Neural cell (in vitro differentiated cells): ENCODE results near the gene CCNO. TPM values are rescaled to one million over a fixed set of nuclear protein-coding genes. Genes with fewer than 3 reads are reported as not detected.

Experiments
- H2AFZ ChIP-seq: fragments of 200-600, 300-800 bp; sonication (generic), shearing (Covaris generic); 2 replicates; pipeline ENCODE4 v1.6.0; 2014; ENCODE audit warnings: low read depth, mild to moderate bottlenecking, antibody characterized with exemption, low read length, moderate library complexity
- H3F3A ChIP-seq: fragments of 200-600 bp; shearing (Covaris generic); 2 replicates; pipeline ENCODE4 v1.6.1; 2016; ENCODE audit warnings: mild to moderate bottlenecking, moderate library complexity, mixed read lengths, antibody characterized with exemption, low read length; ENCODE audit not compliant: insufficient read depth, poor library complexity, severe bottlenecking
- H3K27ac ChIP-seq: fragments of 200-600, 300-800 bp; sonication (generic), shearing (Covaris generic); 2 replicates; pipeline ENCODE4 v1.5.1; 2014; ENCODE audit warnings: mild to moderate bottlenecking, low read length, moderate library complexity
- H3K27me3 ChIP-seq: fragments of 300-800, 200-600 bp; sonication (generic), shearing (Covaris generic); 2 replicates; pipeline ENCODE4 v1.6.0; 2014; ENCODE audit warnings: mild to moderate bottlenecking, low read depth, low read length, moderate library complexity; ENCODE audit not compliant: insufficient read depth
- H3K36me3 ChIP-seq: fragments of 300-800, 200-600 bp; sonication (generic), shearing (Covaris generic); 2 replicates; pipeline ENCODE4 v1.5.1; 2014; ENCODE audit warnings: mild to moderate bottlenecking, antibody characterized with exemption, low read length, moderate library complexity; ENCODE audit not compliant: insufficient read depth
- H3K4me2 ChIP-seq: fragments of 300-800, 200-600 bp; sonication (generic), shearing (Covaris generic); 2 replicates; pipeline ENCODE4 v1.6.0; 2014; ENCODE audit warnings: mild to moderate bottlenecking, low read length
- H3K4me3 ChIP-seq: fragments of 300-800, 200-600 bp; sonication (generic), shearing (Covaris generic); 2 replicates; pipeline ENCODE4 v1.5.1; 2014; ENCODE audit warnings: mild to moderate bottlenecking, low read length, moderate library complexity
- H3K79me2 ChIP-seq: fragments of 200-600 bp; shearing (Covaris generic); replicated peaks from 2 replicates; pipeline ENCODE4 v1.6.0; 2014; ENCODE audit warnings: mild to moderate bottlenecking, low read length, moderate library complexity; ENCODE audit not compliant: insufficient read depth
- H3K9ac ChIP-seq: fragments of 300-800, 200-600 bp; sonication (generic), shearing (Covaris generic); 2 replicates; pipeline ENCODE4 v1.6.1; 2016; ENCODE audit warnings: mild to moderate bottlenecking, low read length, mixed read lengths
- H3K9me2 ChIP-seq: fragments of 200-600 bp; shearing (Covaris generic); 2 replicates; pipeline ENCODE4 v1.6.1; 2016; ENCODE audit warnings: mild to moderate bottlenecking, low read length, mixed read lengths; ENCODE audit not compliant: insufficient read depth
- H3K9me3 ChIP-seq: fragments of 200-600, 300-800 bp; sonication (generic), shearing (Covaris generic); 2 replicates; pipeline ENCODE4 v1.6.1; 2016; ENCODE audit warnings: mild to moderate bottlenecking, mixed run types, low read length, moderate library complexity, mixed read lengths
- H4K20me1 ChIP-seq: fragments of 200-600 bp; shearing (Covaris generic); 2 replicates; pipeline ENCODE4 v1.6.1; 2016; ENCODE audit warnings: mild to moderate bottlenecking, mixed run types; ENCODE audit not compliant: insufficient read depth
- CTCF ChIP-seq: fragments of 450-650 bp; IDR thresholded peaks from 2 replicates; pipeline ENCODE4 v1.5.1; 2014; ENCODE audit warnings: antibody characterized with exemption, mild to moderate bottlenecking, moderate library complexity; ENCODE audit not compliant: poor library complexity, severe bottlenecking
- EP300 ChIP-seq: fragments of 450-650 bp; conservative IDR thresholded peaks from 2 replicates; pipeline ENCODE4 v1.6.1; 2014; ENCODE audit warnings: antibody characterized with exemption, mild to moderate bottlenecking, moderate library complexity; ENCODE audit not compliant: poor library complexity, severe bottlenecking
- EZH2 ChIP-seq: fragments of 200-600, 300-800 bp; shearing (Covaris generic), sonication (generic); IDR thresholded peaks from 2 replicates; pipeline ENCODE4 v1.6.1; 2014; ENCODE audit warnings: antibody characterized with exemption, low read length, borderline replicate concordance, mild to moderate bottlenecking; ENCODE audit not compliant: insufficient read depth, poor library complexity, severe bottlenecking
- MXI1 ChIP-seq: fragments of 450-650 bp; conservative IDR thresholded peaks from 2 replicates; pipeline ENCODE4 v1.6.1; 2014; ENCODE audit warnings: antibody characterized with exemption, mild to moderate bottlenecking; ENCODE audit not compliant: poor library complexity, severe bottlenecking
- POLR2AphosphoS5 ChIP-seq: IDR thresholded peaks from 2 replicates; pipeline ENCODE4 v1.6.1; 2012
- RAD21 ChIP-seq: fragments of 450-650 bp; conservative IDR thresholded peaks from 2 replicates; pipeline ENCODE4 v1.6.1; 2014; ENCODE audit warnings: antibody characterized with exemption, mild to moderate bottlenecking, moderate library complexity
- REST ChIP-seq: IDR thresholded peaks from 2 replicates; pipeline ENCODE4 v1.6.1; 2012; ENCODE audit warnings: borderline replicate concordance
- SMC3 ChIP-seq: fragments of 450-650 bp; conservative IDR thresholded peaks from 2 replicates; pipeline ENCODE4 v1.6.1; 2014; ENCODE audit warnings: antibody characterized with exemption, mild to moderate bottlenecking, moderate library complexity; ENCODE audit not compliant: poor library complexity
- TAF1 ChIP-seq: IDR thresholded peaks from 2 replicates; pipeline ENCODE4 v1.6.1; 2012; ENCODE audit warnings: low read depth
- polyA plus RNA-seq: library from polyadenylated mRNA; depleted of rRNA; stranded (reverse); fragments of >200 nt; gene quantifications from 2 replicates; pipeline ENCODE4 v1.2.3, GENCODE V29; 2014

Gene CCNO
- polyA plus RNA-seq, 1 donor from 2014 or later, result 0.16 TPM

GRCh38 chr5:55231919-55232270 lies 1.5 kb downstream of the CCNO start (continued):
- TF ChIP-seq POLR2AphosphoS5, result no peak

- no peak overlapping the region for H3K27ac ChIP-seq
- H4K20me1 ChIP-seq, result no peaks in the 10 kb centered on the region
- no peak for TF ChIP-seq MXI1
- peak; percentile 38 for TF ChIP-seq CTCF
Observed at GRCh38 chr5:55231029-55231918, 2.1 kb downstream of the CCNO start.

GRCh38 chr5:55230086-55230629 lies 3.2 kb downstream of the CCNO start:
- Histone ChIP-seq H4K20me1 (no peaks in the 10 kb centered on the region), H3K9me2 (no peaks in the 10 kb centered on the region), H2AFZ (no peak overlapping the region), H3F3A (peaks cover 9% of the 10 kb centered on the region), H3K79me2 (no peaks in the 10 kb centered on the region), H3K4me3 (no peak overlapping the region), H3K9me3 (no peaks in the 10 kb centered on the region), H3K27me3 (peaks cover 98% of the 10 kb centered on the region), H3K27ac (no peak overlapping the region), H3K36me3 (no peaks in the 10 kb centered on the region), H3K4me2 (no peak overlapping the region), H3K9ac (no peak overlapping the region)
- no peak for TF ChIP-seq MXI1
- no peak for TF ChIP-seq SMC3
- no peak for TF ChIP-seq RAD21
- TF ChIP-seq EP300, result no peak
- TF ChIP-seq POLR2AphosphoS5, result no peak
- TF ChIP-seq CTCF, result no peak
- no peak for TF ChIP-seq REST
- TF ChIP-seq EZH2, result no peak
- no peak for TF ChIP-seq TAF1

More at GRCh38 chr5:55231029-55231918, 2.1 kb downstream of the CCNO start:
- H3K9me2 ChIP-seq, result no peaks in the 10 kb centered on the region
- H2AFZ ChIP-seq, result no peak overlapping the region
- no peak overlapping the region for H3K9ac ChIP-seq
- peak overlapping the region; percentile 91 for H3K4me3 ChIP-seq
- no peaks in the 10 kb centered on the region for H3K36me3 ChIP-seq
- no peak overlapping the region for H3K4me2 ChIP-seq
- H3K9me3 ChIP-seq, result no peaks in the 10 kb centered on the region
- peaks cover 9% of the 10 kb centered on the region for H3F3A ChIP-seq
- no peaks in the 10 kb centered on the region for H3K79me2 ChIP-seq
- H3K27me3 ChIP-seq, result peaks cover 86% of the 10 kb centered on the region
